Panc1 (cell line): ENCODE results near the gene PTGES. TPM values are rescaled to one million over a fixed set of nuclear protein-coding genes. Genes with fewer than 3 reads are reported as not detected.

Source experiments
- ATAC-seq: fragments of 200-7000 bp; cut with Tn5 transposase; 2 replicates; pipeline ENCODE4 v1.9.1; 2020; ENCODE audit warnings: mild to moderate bottlenecking, moderate library complexity
- BruUV-seq: library from RNA; stranded (reverse); fragments of 400-500 nt; replicated peaks from 2 replicates; lab custom pipeline; 2021; lab: Mats Ljungman, UMichigan
- CTCF ChIA-PET: fragments of 300-600 bp; sonication (Branson Sonifier 250); formaldehyde crosslinking; loops from one replicate; lab custom pipeline; 2022; ENCODE audit warnings: antibody characterized with exemption; lab: Charles Lee
- POLR2A ChIA-PET: fragments of 300-600 bp; sonication (Branson Sonifier 250); formaldehyde crosslinking; loops from one replicate; lab custom pipeline; 2022; ENCODE audit warnings: antibody characterized with exemption; lab: Charles Lee
- DNase-seq: peaks from one replicate; pipeline ENCODE4 v3.0.0-alpha.2; 2010; ENCODE audit warnings: low read depth, low spot score
- H3K27ac ChIP-seq: 2 replicates; pipeline ENCODE4 v1.5.1; 2011; ENCODE audit warnings: mild to moderate bottlenecking, low read length, inconsistent platforms
- H3K27me3 ChIP-seq: fragments of 200-500 bp; sonication (Bioruptor generic); 2 replicates; pipeline ENCODE4 v1.6.0; 2014; ENCODE audit warnings: low read length, inconsistent platforms; ENCODE audit not compliant: control insufficient read depth, insufficient read depth
- H3K36me3 ChIP-seq: fragments of 200-500 bp; sonication (Bioruptor generic); 2 replicates; pipeline ENCODE4 v1.5.1; 2014; ENCODE audit warnings: inconsistent platforms, mild to moderate bottlenecking, low read length, moderate library complexity; ENCODE audit not compliant: control insufficient read depth, insufficient read depth
- H3K4me1 ChIP-seq: 2 replicates; pipeline ENCODE4 v1.5.1; 2011; ENCODE audit warnings: inconsistent platforms, mild to moderate bottlenecking, low read length, moderate library complexity; ENCODE audit not compliant: control insufficient read depth, insufficient read depth
- H3K4me3 ChIP-seq, 2 experiments: 2 replicates each; pipeline ENCODE4 v1.5.1; 2011 to 2012; ENCODE audit warnings: low read depth in 2 of 2, low read length in 2 of 2, mild to moderate bottlenecking in 2 of 2, inconsistent platforms in 1 of 2, moderate library complexity in 1 of 2
- H3K9me3 ChIP-seq: fragments of 200-500 bp; sonication (Bioruptor generic); 2 replicates; pipeline ENCODE4 v1.5.1; 2014; ENCODE audit warnings: low read depth, mild to moderate bottlenecking, inconsistent platforms, low read length, moderate library complexity; ENCODE audit not compliant: control insufficient read depth, insufficient read depth
- CTCF ChIP-seq: fragments of 450-650 bp; IDR thresholded peaks from 2 replicates; pipeline ENCODE4 v1.5.1; 2017; ENCODE audit warnings: mild to moderate bottlenecking
- POLR2AphosphoS5 ChIP-seq: IDR thresholded peaks from 2 replicates; pipeline ENCODE4 v1.6.1; 2012; ENCODE audit warnings: mild to moderate bottlenecking, low read depth, low read length, moderate library complexity
- SIN3A ChIP-seq: IDR thresholded peaks from 2 replicates; pipeline ENCODE4 v1.6.1; 2012; ENCODE audit warnings: low read depth, mild to moderate bottlenecking, low read length, moderate library complexity, borderline replicate concordance; ENCODE audit not compliant: insufficient read depth
- TCF7L2 ChIP-seq: IDR thresholded peaks from 2 replicates; pipeline ENCODE4 v1.6.1; 2011; ENCODE audit warnings: mild to moderate bottlenecking, low read depth, low read length, inconsistent platforms
- in situ Hi-C: cut with HindIII; loops from 2 replicates; pipeline ENCODE4 v1.10.0; 2016; ENCODE audit warnings: low sequenced_read_pairs, low pct_unique_long_range_greater_than_20kb
- intact Hi-C: fragments of 100-400 bp; cut with micrococcal nuclease; formaldehyde crosslinking; loops from one replicate; pipeline ENCODE4 v1.10.0; 2022; ENCODE audit not compliant: unreplicated experiment
- total RNA-seq: library from RNA; stranded (reverse); gene quantifications from one replicate; pipeline ENCODE4 v1.2.1, GENCODE V29; 2021; ENCODE audit not compliant: unreplicated experiment
- TF ChIP-seq, protein P1 (sequence below), 2 experiments: IDR thresholded peaks; 2 replicates each; pipeline ENCODE4 v1.6.1; 2011 to 2012; ENCODE audit warnings: low read depth in 2 of 2, control low read depth in 1 of 2, low read length in 1 of 2, mild to moderate bottlenecking in 1 of 2, moderate library complexity in 1 of 2; ENCODE audit not compliant: insufficient read depth in 1 of 2

The PTGES gene
- total RNA-seq, 1 experiment from 2014 or later, result 1.1 TPM

- TF ChIP-seq TCF7L2 (no peak), SIN3A (no peak), CTCF (no peak), POLR2AphosphoS5 (no peak)
- TF ChIP-seq, protein P1, sequence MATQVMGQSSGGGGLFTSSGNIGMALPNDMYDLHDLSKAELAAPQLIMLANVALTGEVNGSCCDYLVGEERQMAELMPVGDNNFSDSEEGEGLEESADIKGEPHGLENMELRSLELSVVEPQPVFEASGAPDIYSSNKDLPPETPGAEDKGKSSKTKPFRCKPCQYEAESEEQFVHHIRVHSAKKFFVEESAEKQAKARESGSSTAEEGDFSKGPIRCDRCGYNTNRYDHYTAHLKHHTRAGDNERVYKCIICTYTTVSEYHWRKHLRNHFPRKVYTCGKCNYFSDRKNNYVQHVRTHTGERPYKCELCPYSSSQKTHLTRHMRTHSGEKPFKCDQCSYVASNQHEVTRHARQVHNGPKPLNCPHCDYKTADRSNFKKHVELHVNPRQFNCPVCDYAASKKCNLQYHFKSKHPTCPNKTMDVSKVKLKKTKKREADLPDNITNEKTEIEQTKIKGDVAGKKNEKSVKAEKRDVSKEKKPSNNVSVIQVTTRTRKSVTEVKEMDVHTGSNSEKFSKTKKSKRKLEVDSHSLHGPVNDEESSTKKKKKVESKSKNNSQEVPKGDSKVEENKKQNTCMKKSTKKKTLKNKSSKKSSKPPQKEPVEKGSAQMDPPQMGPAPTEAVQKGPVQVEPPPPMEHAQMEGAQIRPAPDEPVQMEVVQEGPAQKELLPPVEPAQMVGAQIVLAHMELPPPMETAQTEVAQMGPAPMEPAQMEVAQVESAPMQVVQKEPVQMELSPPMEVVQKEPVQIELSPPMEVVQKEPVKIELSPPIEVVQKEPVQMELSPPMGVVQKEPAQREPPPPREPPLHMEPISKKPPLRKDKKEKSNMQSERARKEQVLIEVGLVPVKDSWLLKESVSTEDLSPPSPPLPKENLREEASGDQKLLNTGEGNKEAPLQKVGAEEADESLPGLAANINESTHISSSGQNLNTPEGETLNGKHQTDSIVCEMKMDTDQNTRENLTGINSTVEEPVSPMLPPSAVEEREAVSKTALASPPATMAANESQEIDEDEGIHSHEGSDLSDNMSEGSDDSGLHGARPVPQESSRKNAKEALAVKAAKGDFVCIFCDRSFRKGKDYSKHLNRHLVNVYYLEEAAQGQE (IDR thresholded peaks at IDR 0.05; ENCODE audit: insufficient read depth in 1 of 2, low read depth in 2 of 2, low read length in 1 of 2), result no peak
- ChIA-PET CTCF (interaction anchor here (0.6 kb wide), 1 partner anchor 11 kb away, joined by 4 read pairs; no protein-coding TSS in a partner anchor), POLR2A (interaction anchor here (0.6 kb wide), 1 partner anchor 13 kb away, joined by 4 read pairs; no protein-coding TSS in a partner anchor)
- ATAC-seq (no peak), DNase-seq (no peak)
- H3K9me3 ChIP-seq, result no peaks in the 10 kb centered on the region
- in situ Hi-C loops, result no loop called here
- intact Hi-C loops, result no loop called here
- H3K27me3 ChIP-seq, result no peaks in the 10 kb centered on the region
- no peak overlapping the region for H3K4me3 ChIP-seq
- peaks cover 4% of the 10 kb centered on the region; the same call in 1 of the 2 replicates for H3K4me1 ChIP-seq
- H3K27ac ChIP-seq, result no peak overlapping the region
- no peaks in the 10 kb centered on the region for H3K36me3 ChIP-seq
- no TSS peak for BruUV-seq
These were observed 7.1 kb upstream of the PTGES start for GRCh38 chr9:129759804-129760502.

DNA sequence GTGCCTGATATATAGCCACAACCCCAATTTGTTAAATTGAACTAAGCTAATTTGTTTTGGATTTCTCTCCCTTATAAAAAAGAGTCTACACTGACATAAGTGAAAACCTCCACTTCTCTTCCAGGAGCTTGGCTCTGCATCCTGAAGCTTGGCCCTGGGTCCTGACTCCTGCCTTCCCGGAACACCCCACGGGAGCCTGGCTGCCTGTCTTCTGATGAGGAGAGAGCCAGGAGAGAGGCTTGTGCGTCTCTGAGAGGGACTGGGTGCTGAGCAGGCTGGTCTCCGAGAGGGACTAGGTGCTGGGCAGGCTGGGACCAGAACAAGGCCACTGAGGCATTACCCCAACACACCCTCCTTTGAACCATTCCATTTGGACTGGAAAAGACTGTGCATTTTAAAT is 6.5 kb upstream of the PTGES start:
- in situ Hi-C loops, result no loop called here
- Histone ChIP-seq H3K27me3 (no peaks in the 10 kb centered on the region), H3K36me3 (no peaks in the 10 kb centered on the region), H3K4me3 (no peak overlapping the region), H3K9me3 (no peaks in the 10 kb centered on the region), H3K4me1 (peaks cover 4% of the 10 kb centered on the region; the same call in 1 of the 2 replicates), H3K27ac (no peak overlapping the region)
- intact Hi-C loops, result no loop called here
- no TSS peak for BruUV-seq
- DNase-seq (no peak), ATAC-seq (no peak)
- no peak for TF ChIP-seq SIN3A
- TF ChIP-seq, protein P1 (IDR thresholded peaks at IDR 0.05; ENCODE audit: insufficient read depth in 1 of 2, low read depth in 2 of 2, low read length in 1 of 2), result no peak
- TF ChIP-seq TCF7L2, result no peak
- TF ChIP-seq POLR2AphosphoS5, result no peak
- TF ChIP-seq CTCF, result no peak
- ChIA-PET CTCF (no interaction called here), POLR2A (no interaction called here)
